HG03571 (cell line): ENCODE results near the gene RNF32.
"Not testable (repeated sequence)": the region's sequence is repeated elsewhere in the genome, so short reads cannot be mapped to it uniquely, and the experiment has no call there.

Experiments used
- ATAC-seq: cut with Tn5 transposase; IDR thresholded peaks from one replicate; pipeline ENCODE4 v1.9.1; 2021; ENCODE audit not compliant: unreplicated experiment

The RNF32 gene

GRCh38 chr7:156673454-156673853 lies 32.9 kb downstream of the RNF32 start:
- ATAC-seq: no peak

GRCh38 chr7:156673902-156674301 lies 33.3 kb downstream of the RNF32 start:
- ATAC-seq: no peak

DNA sequence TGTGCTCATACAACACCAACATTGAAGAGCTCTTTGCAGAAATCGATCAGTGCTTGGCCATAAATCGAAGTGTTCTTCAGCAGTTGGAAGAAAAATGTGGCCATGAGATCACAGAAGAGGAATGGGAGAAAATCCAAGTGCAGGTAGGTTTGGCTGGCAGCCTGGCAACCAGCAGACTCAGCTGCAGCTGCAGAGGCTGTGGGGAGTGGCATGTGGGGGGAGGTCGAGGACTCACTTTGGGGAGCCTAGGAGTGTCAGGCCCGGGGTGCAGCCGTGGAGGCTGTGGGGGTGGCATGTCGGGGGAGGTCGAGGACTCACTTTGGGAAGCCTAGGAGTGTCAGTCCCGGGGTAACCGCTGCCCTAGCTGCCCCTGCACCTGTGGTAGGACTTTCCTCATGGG lies 35.1 kb downstream of the RNF32 start:
- ATAC-seq: no peak

- ATAC-seq: no peak
These were observed 35.7 kb downstream of the RNF32 start for GRCh38 chr7:156676263-156676662.

- ATAC-seq: no peak
These were observed 36.9 kb downstream of the RNF32 start for GRCh38 chr7:156677374-156678054.

DNA sequence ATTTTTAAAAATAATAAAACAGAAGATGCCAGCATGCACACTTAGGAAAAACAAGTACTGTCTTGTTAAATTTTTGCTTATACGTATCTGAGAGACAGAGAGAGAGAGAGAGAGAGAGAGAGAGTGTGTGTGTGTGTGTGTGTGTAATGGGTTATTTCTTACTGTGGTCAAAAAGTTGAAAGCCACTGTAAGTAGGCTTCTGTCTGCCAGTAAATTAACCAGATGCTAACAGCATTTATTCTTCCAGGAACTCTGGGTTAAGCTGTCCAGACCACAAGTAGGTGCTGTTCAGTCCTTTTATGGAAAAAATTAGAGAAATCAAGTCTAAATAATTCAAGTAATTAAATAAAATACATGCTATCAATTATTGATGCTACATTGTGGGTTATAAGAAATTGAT lies 39.7 kb downstream of the RNF32 start:
- ATAC-seq: no peak

DNA sequence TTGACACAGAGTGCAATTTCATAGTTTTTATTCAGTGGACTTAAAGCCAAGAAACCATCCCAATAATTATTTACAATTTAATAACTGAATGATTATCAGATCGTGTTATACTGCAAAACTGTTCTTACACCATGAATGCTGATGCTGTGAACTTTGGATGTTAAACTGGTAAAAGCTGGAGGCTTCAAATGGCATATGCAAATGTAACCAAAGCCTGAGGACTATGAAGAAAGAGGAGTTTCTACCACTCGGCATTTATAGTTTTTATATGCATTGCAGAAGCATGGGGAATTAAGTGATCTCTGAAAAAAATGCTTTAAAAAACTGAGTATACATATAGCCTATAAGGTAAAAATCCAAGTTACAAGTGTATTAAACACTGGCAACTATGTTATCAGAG lies 42.4 kb downstream of the RNF32 start:
- ATAC-seq: no peak

- ATAC-seq: no peak
These were observed 43.7 kb downstream of the RNF32 start for GRCh38 chr7:156684251-156684650.

GRCh38 chr7:156684661-156685060 lies 44.1 kb downstream of the RNF32 start:
- no peak for ATAC-seq

DNA sequence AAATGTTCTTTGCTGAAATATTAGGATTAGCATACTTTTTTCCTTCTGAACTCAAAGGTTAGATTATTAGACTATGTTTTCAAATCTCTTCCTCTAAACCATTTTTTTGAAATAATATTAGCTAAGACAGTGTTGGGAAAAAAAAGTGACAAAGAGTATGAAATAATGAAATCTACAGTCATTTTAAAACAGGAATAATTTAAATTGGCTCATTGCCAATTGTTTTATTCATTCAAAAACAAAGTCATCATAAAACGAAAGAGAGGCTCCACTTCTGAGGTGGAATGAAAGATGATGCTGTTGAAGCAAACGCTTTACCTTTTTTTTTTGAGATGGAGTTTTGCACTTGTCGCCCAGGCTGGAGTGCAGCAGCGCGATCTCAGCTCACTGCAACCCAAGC lies 51.2 kb downstream of the RNF32 start:
- ATAC-seq: no peak

DNA sequence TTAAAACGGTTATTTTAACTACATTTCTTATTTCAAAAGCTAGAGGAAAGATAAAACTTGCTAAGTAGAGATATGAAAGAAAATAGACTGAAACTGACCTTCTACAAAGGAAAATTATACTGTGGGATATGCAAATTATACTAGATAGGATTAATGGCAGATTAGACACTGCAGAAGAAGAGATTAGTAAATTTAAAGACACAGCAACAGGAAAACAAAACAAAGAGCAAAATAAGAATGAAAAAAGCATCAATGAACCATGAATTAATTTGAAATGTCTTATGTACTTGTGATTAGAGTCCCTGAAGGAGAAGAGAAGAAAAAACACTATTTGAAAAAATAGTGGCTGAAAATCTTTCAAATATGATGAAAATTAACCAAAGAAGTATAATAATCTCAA lies 52.3 kb downstream of the RNF32 start:
- no peak for ATAC-seq

GRCh38 chr7:156693627-156694026 lies 53.1 kb downstream of the RNF32 start:
- no peak for ATAC-seq

DNA sequence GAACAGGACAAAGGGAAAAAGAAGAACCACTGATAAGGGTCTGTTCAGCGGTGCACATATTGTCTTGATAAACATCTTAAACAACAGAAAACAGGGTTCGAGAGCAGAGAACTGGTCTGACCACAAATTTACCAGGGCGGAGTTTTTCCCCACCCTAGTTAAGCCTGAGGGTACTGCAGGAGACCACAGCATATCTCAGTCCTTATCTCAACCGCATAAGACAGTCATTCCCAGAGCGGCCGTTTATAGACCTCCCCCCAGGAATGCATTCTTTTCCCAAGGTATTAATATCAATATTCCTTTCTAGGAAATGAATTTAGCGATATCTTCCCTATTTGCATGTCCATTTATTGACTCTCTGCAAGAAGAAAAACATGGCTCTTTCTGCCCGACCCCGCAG lies 56.7 kb downstream of the RNF32 start:
- ATAC-seq: not testable (repeated sequence)

- ATAC-seq: not testable (repeated sequence)
These were observed 57.9 kb downstream of the RNF32 start for GRCh38 chr7:156698512-156698911.

DNA sequence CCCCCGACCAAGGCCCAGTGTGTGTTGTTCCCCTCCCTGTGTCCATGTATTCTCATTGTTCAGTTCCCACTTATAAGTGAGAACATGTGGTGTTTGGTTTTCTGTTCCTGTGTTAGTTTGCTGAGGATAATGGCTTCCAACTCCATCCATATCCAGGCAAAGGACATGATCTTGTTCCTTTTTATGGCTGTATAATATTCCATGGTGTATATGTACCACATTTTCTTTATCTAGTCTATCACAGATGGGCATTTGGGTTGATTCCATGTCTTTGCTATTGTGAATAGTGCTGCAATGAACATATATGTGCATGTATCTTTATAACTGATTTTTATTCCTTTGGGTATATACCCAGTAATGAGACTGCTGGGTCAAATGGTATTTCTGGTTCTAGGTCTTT lies 61.2 kb downstream of the RNF32 start:
- ATAC-seq: not testable (repeated sequence)

GRCh38 chr7:156702399-156702798 lies 61.8 kb downstream of the RNF32 start:
- ATAC-seq: no peak

DNA sequence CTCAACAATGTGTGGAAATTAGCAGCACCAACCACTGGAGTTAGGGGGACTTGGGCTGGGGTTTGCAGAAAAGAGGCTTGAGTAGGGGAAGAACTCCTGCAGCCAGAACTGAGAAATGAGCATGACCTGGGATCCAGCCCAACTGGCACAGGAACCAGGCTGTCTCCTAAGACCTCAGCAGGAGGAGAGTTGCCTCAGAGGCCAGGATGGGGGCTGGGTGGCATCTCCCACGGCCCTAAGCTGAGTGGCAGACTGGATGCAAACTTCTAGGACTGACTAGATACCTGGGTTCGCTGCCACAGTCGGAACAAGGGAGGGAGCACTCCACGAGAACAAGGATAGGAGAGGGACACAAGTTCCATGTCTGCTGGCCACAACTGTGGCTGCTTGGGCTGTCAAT lies 62.6 kb downstream of the RNF32 start:
- ATAC-seq: no peak

DNA sequence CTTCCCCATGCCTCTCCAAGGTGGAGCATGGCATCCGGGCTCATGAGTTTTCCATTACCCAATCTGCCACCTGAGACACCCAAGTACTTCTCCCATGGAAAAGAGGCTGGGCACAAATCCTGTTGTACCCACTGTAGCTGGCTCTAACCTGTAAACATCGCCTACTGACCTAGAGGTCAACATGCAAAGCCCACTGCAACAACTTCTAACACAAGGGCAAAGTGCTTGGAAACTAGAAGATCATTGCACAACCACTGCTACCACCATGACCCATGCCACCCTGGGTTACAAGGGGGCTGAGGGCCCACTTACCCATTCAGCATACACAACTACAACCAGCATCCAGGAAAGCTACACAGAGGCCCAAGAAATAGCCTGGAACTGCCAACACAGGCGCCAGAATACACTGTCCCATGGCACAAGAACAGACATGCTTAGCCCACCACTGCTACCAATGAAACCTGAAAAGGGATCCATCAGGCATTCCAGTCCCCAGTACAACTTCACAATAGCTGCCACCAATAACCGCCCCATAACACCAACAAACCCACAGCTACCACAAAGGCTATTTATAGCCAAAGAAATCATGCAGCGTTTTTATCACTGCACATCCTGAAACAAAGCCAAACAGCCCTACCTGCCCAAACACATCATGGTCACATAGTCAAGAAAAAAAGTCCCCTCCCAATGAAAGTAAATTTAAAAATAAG lies 63.4 kb downstream of the RNF32 start:
- ATAC-seq: no peak

GRCh38 chr7:156722043-156722826 lies 81.7 kb downstream of the RNF32 start:
- no peak for ATAC-seq

GRCh38 chr7:156725073-156725472 lies 84.5 kb downstream of the RNF32 start:
- ATAC-seq: no peak

DNA sequence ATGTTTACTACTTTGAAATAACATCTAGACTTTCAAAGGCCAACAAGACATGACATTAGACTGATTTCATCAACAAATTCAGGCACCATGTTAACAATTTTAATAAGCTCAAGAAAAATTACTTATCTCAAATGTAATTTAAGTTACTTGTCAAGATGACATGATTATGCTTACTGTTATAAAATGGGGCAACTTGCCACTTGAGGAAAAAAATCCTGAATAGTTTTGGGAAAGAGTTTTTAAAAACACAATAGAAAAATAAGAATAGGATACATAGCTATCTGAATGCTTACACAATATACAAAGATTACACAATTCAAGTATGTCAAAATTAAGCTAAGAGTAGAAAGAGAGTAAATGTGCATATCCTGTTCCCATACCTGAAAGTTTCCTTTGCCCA lies 85.4 kb downstream of the RNF32 start:
- ATAC-seq: no peak
